Activated B cell treated with CpG ODN at 0.5 μM for 24 hours (primary cell): ENCODE results near the gene CC2D2A. TPM values are rescaled to one million over a fixed set of nuclear protein-coding genes. Genes with fewer than 3 reads are reported as not detected.

Experiments used
- ATAC-seq: fragments of 200-7000 bp; cut with Tn5 transposase; one replicate; pipeline ENCODE4 v1.10.0; 2021; ENCODE audit warnings: low read depth, mild to moderate bottlenecking, moderate library complexity
- CTCF ChIA-PET: fragments of 350-600 bp; sonication (Branson Sonifier 250); formaldehyde crosslinking; loops from one replicate; lab custom pipeline; 2021; ENCODE audit warnings: antibody characterized with exemption; lab: Charles Lee
- POLR2A ChIA-PET: fragments of 350-600 bp; sonication (Branson Sonifier 250); formaldehyde crosslinking; loops from one replicate; lab custom pipeline; 2021; ENCODE audit warnings: antibody characterized with exemption; lab: Charles Lee
- DNase-seq: peaks from one replicate; pipeline ENCODE4 v3.0.0; 2022
- H3K27ac Mint-ChIP-seq: one replicate; pipeline ENCODE4 v1.8.0; 2020; ENCODE audit warnings: mixed read lengths
- H3K27me3 Mint-ChIP-seq: one replicate; pipeline ENCODE4 v1.8.0; 2021; ENCODE audit warnings: mixed read lengths
- H3K36me3 Mint-ChIP-seq: one replicate; pipeline ENCODE4 v1.8.0; 2021; ENCODE audit warnings: low read depth, mixed read lengths
- H3K4me1 Mint-ChIP-seq: one replicate; pipeline ENCODE4 v1.8.0; 2021; ENCODE audit warnings: mixed read lengths
- H3K4me3 Mint-ChIP-seq: one replicate; pipeline ENCODE4 v1.8.0; 2020; ENCODE audit warnings: mild to moderate bottlenecking, mixed read lengths
- H3K9me3 Mint-ChIP-seq: one replicate; pipeline ENCODE4 v1.8.0; 2020; ENCODE audit warnings: mixed read lengths
- CTCF ChIP-seq: fragments of 200-600 bp; IDR thresholded peaks from one replicate; pipeline ENCODE4 v1.8.0; 2022; ENCODE audit warnings: antibody characterized with exemption, mild to moderate bottlenecking
- intact Hi-C: fragments of 100-400 bp; cut with micrococcal nuclease; formaldehyde crosslinking; loops from one replicate; pipeline ENCODE4 v1.15.1; 2024
- total RNA-seq: library from RNA; stranded (reverse); gene quantifications from 2 replicates; pipeline ENCODE4 v1.2.3, GENCODE V29; 2022

Gene CC2D2A
- total RNA-seq, 1 donor from 2014 or later, result not detected

DNA sequence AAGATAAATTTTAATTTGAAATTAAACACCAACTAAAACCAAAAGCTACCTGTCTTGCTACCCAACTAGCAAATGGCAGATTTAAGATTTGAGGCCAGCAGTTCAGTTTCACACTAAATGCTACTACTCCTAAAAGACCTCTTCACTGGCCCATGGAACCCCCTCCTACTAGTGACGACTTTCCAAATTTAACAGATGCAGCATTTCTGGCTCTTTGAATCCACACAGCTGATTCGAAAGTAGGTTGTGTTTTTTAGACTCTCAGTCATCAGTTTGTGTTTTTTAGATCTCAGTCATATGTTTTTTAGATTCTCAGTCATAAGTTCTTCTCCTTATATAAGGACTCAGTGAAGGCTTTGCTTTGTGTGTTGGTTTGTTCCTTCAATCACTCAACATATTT is 11.1 kb upstream of the CC2D2A start:
- no peak for TF ChIP-seq CTCF
- CTCF ChIA-PET, result interaction anchor here (0.6 to 4.3 kb wide), 7 partner anchors 9 to 1804 kb away, joined by 3 to 92 read pairs (median 19); no protein-coding TSS in a partner anchor
- no peak for DNase-seq
- intact Hi-C loops, result loop anchor here (5.0 to 10.0 kb wide), 2 partner anchors 414 to 671 kb away; no protein-coding TSS in a partner anchor
- Mint-ChIP-seq H3K36me3 (no peaks in the 10 kb centered on the region), H3K27ac (no peak overlapping the region), H3K9me3 (no peaks in the 10 kb centered on the region), H3K4me1 (peaks cover 17% of the 10 kb centered on the region), H3K4me3 (no peak overlapping the region), H3K27me3 (peaks cover 2% of the 10 kb centered on the region)
- POLR2A ChIA-PET, result no interaction called here
- ATAC-seq, result no peak

- CTCF ChIA-PET, result interaction anchor here (3.5 to 4.3 kb wide), 2 partner anchors 225 to 1805 kb away, joined by 21 to 92 read pairs; no protein-coding TSS in a partner anchor
- no peak for TF ChIP-seq CTCF
- Mint-ChIP-seq H3K4me1 (peaks cover 17% of the 10 kb centered on the region), H3K36me3 (no peaks in the 10 kb centered on the region), H3K4me3 (no peak overlapping the region), H3K27me3 (peaks cover 2% of the 10 kb centered on the region), H3K27ac (no peak overlapping the region), H3K9me3 (no peaks in the 10 kb centered on the region)
- POLR2A ChIA-PET, result interaction anchor here (0.6 kb wide), 1 partner anchor 458 kb away, joined by 6 read pairs; no protein-coding TSS in a partner anchor
- intact Hi-C loops, result loop anchor here (5.0 to 10.0 kb wide), 2 partner anchors 415 to 672 kb away; no protein-coding TSS in a partner anchor
- DNase-seq (no peak), ATAC-seq (no peak)
Measured at GRCh38 chr4:15459706-15460105, 10.0 kb upstream of the CC2D2A start.

DNA sequence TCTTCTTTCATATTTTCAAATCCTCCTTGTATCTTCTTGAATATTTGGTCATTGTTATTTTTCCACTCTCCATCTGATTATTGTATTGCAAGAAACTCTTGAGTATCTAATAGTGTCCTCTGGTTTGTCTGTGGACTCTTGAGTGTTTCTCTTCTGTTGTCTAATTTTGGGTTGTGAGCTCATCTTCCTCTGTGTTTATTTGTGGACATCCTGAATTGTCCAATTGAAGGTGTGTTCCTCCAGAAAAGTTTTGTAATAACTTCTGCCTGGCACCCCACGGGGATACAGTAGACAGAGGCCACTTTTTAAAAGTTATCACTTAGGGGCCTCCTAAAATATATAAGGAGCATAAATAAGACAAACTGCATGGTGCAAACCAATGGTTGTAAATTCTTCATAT is 3.1 kb upstream of the CC2D2A start:
- peaks cover 9% of the 10 kb centered on the region for H3K4me1 Mint-ChIP-seq
- POLR2A ChIA-PET, result no interaction called here
- DNase-seq (no peak), ATAC-seq (no peak)
- intact Hi-C loops, result no loop called here
- no peak overlapping the region for H3K27ac Mint-ChIP-seq
- H3K4me3 Mint-ChIP-seq, result no peak overlapping the region
- peaks cover 8% of the 10 kb centered on the region for H3K27me3 Mint-ChIP-seq
- CTCF ChIA-PET, result no interaction called here
- H3K36me3 Mint-ChIP-seq, result no peaks in the 10 kb centered on the region
- H3K9me3 Mint-ChIP-seq, result no peaks in the 10 kb centered on the region
- TF ChIP-seq CTCF, result no peak

GRCh38 chr4:15470128-15470475 is 420 bp downstream of the CC2D2A start:
- no peak overlapping the region for H3K27ac Mint-ChIP-seq
- intact Hi-C loops, result no loop called here
- no peaks in the 10 kb centered on the region for H3K36me3 Mint-ChIP-seq
- peak overlapping the region; percentile 39 for H3K4me3 Mint-ChIP-seq
- CTCF ChIA-PET, result interaction anchor here (1.5 kb wide), 2 partner anchors 13 to 239 kb away, joined by 3 to 4 read pairs; no protein-coding TSS in a partner anchor
- peaks cover 8% of the 10 kb centered on the region for H3K27me3 Mint-ChIP-seq
- DNase-seq, result no peak
- H3K9me3 Mint-ChIP-seq, result no peaks in the 10 kb centered on the region
- POLR2A ChIA-PET, result interaction anchor here (0.6 kb wide), 1 partner anchor 233 kb away, joined by 5 read pairs; the partner anchor contains the start of gene BST1
- peaks cover 9% of the 10 kb centered on the region for H3K4me1 Mint-ChIP-seq
- ATAC-seq, result no peak
- TF ChIP-seq CTCF, result no peak

- H3K27ac Mint-ChIP-seq, result no peak overlapping the region
- no peak for TF ChIP-seq CTCF
- H3K4me1 Mint-ChIP-seq, result no peaks in the 10 kb centered on the region
- no peak overlapping the region for H3K4me3 Mint-ChIP-seq
- no peaks in the 10 kb centered on the region for H3K27me3 Mint-ChIP-seq
- no peaks in the 10 kb centered on the region for H3K9me3 Mint-ChIP-seq
- intact Hi-C loops, result no loop called here
- ChIA-PET CTCF (no interaction called here), POLR2A (no interaction called here)
- no peak for ATAC-seq
- H3K36me3 Mint-ChIP-seq, result no peaks in the 10 kb centered on the region
- DNase-seq, result no peak
Measured at GRCh38 chr4:15476396-15476795, 6.7 kb downstream of the CC2D2A start.
